DMS 273 (cell line): ENCODE measurements around the gene CEP250.
"Not testable (repeated sequence)": the region's sequence is repeated elsewhere in the genome, so short reads cannot be mapped to it uniquely, and the experiment has no call there.

Experiments
- DNase-seq: peaks from one replicate; lab custom pipeline; 2025; ENCODE audit not compliant: unreplicated experiment; lab: John Stamatoyannopoulos, UW

The CEP250 gene

DNA sequence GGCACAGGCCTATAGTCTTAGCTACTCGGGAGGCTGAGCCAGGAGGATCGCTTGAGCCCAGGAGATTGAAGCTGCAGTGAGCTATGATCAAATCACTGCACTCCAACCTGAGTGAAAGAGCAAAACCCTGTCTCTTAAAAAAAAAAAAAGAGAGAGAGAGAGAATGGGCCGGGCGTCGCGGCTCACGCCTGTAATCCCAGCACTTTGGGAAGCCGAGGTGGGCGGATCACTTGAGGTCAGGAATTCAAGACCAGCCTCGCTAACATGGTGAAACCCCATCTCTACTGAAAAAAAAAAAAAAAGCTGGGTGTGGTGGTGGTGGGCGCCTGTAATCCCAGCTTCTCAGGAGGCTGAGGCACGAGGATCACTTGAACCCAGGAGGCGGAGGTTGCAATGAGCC is 5.5 kb upstream of the CEP250 start:
- not testable (repeated sequence) for DNase-seq

DNA sequence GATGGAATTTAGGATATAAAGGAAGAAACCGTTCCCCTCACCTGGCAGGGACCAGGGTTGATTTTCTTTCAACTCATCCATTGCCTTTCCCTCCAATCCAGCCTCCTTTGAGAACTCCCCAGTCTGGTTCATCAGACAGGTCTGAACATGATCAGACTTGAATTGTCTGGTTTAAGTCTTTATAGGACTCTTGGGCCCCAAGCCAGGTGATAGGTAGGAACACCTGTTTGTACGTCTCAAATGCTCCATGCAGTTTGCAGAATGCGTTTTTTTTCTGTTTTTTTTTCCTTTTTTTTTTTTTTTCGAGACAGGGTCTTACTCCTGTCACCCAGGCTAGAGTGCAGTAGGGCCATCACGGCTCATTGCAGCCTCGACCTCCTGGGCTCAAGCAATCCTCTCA is 4.1 kb upstream of the CEP250 start:
- DNase-seq: peak; percentile 47

DNA sequence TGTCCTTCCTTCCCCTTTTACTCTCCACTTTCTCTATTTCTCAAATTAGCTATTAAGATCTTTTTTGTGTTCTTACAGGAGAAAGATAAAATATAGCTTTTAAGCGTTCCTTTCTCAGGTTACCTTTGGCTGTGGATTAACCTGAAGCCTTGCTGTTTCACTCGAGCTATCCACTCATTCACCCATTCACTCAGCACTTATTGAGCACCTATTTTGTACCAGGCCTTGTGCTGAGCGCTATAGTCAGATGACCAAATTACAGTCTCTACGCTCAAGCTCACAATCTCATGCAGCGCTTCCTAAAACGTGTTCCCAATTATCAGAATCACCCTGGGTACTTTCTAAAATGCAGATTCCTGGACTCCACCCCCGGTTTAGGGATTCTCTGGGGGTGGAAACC is 1.8 kb upstream of the CEP250 start:
- no peak for DNase-seq

- not testable (repeated sequence) for DNase-seq
These were observed 1.3 kb downstream of the CEP250 start for GRCh38 chr20:35456700-35457099.

- not testable (repeated sequence) for DNase-seq
These were observed 2.1 kb downstream of the CEP250 start for GRCh38 chr20:35457539-35457938.

GRCh38 chr20:35458388-35458787 is 3.0 kb downstream of the CEP250 start:
- no peak for DNase-seq

DNA sequence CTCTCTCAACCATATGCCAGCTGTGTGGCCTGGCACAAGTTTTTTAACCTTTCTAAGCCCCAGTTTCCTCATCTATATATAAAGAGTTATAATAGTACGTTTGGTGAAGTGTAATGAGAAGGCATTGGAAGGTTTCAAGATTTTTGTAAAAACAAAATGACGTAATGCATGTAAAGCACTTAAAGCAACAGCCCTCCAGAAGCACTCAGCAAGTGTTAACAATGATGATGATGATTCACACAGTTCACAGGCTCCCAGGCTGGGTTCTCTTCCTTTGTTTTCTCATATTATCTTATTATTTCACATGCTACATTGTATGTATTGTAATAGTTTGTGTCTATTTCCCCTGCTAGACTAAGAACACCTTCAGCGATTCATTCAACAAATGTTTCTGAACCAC is 6.2 kb downstream of the CEP250 start:
- DNase-seq: peak; percentile 22

GRCh38 chr20:35462351-35462750 is 7.0 kb downstream of the CEP250 start:
- peak; percentile 94 for DNase-seq

- peak; percentile 88 for DNase-seq
These were observed 8.3 kb downstream of the CEP250 start for GRCh38 chr20:35463455-35464300.

DNA sequence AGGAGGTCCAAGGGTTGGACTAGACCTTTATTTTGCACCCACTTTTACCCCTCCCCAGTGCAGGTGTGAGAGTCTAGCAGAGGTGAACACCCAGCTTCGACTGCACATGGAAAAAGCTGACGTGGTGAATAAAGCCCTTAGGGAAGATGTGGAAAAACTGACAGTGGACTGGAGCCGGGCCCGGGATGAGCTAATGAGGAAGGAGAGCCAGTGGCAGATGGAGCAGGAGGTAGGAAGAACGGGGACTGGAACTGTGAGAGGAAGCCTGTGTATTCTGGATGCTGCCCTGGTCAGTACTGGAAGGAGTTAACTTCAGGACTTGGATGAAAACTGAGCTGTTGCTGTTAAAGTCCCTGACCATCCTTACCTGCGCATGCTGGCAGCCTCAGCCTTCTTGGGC is 10.6 kb downstream of the CEP250 start:
- no peak for DNase-seq

GRCh38 chr20:35466856-35467255 is 11.5 kb downstream of the CEP250 start:
- no peak for DNase-seq

- no peak for DNase-seq
These were observed 12.2 kb downstream of the CEP250 start for GRCh38 chr20:35467339-35468224.

- no peak for DNase-seq
These were observed 13.4 kb downstream of the CEP250 start for GRCh38 chr20:35468671-35469334.

GRCh38 chr20:35472209-35472608 is 16.8 kb downstream of the CEP250 start:
- DNase-seq: no peak

DNA sequence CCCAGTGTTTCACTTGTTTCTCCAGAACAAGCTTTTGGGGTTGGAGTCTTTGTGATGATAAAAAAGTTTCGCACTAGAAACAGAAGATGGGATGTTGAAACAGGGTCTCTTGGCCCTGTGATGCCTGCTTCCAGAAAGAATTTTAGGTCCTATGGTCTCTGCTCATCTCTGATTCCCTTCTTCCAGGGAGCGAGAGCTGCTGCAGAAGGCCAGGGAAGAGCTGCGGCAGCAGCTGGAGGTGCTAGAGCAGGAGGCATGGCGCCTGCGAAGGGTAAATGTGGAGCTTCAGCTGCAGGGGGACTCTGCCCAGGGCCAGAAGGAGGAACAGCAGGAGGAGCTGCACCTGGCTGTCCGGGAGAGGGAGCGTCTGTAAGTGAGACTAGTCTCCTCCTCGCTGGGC is 18.3 kb downstream of the CEP250 start:
- DNase-seq: no peak

- no peak for DNase-seq
These were observed 19.0 kb downstream of the CEP250 start for GRCh38 chr20:35474303-35474871.

DNA sequence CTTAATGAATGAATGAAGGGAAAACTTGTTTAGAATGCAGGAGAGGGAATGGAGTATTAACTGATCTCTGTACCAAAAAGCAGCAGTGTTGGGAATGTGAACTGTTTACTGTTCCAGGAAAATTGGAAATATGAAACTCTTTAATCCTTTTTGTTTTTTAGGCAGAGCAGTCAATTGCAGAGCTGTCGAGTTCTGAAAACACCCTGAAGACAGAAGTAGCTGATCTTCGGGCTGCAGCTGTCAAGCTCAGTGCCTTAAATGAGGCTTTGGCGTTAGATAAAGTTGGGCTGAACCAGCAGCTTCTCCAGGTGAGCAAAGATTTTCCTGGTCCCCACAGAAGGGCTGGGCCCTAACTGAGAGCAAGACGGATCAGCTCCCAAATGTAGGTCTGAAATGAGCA is 20.9 kb downstream of the CEP250 start:
- DNase-seq: no peak

- DNase-seq: peak; percentile 26
These were observed 23.5 kb downstream of the CEP250 start for GRCh38 chr20:35478804-35479472.

DNA sequence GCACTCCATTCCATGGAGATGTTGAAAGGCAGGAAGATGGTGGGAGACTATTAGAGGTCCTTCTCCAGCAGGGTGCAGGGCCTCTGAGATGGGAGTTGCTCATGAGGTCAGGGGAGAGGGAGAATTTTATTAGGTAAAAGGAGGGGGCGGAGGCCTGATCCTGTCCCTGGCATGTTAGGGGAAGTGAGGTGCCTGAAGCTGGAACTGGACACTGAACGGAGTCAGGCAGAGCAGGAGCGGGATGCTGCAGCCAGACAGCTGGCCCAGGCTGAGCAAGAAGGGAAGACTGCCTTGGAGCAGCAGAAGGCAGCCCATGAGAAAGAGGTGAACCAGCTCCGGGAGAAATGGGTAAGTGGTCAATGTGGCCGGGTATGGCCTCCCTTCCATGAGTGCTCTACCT is 24.4 kb downstream of the CEP250 start:
- no peak for DNase-seq

DNA sequence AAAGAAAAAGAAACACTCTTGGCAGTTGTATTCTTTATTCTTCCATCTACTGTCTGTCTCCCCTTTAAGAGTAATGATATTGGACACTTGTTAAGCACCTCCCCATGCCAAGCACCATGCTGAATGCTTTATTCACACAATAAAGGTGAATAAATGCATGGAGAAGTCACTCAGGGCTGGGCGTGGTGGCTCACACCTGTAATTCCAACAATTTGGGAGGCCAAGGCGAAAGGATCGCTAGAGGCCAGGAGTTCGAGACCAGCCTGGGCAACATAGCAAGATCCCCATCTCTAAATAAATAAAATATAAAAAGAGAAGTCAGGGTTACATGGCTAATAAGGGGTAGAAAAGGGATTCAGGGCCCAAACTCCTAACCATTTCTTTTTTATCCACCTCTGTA is 32.1 kb downstream of the CEP250 start:
- DNase-seq: no peak

DNA sequence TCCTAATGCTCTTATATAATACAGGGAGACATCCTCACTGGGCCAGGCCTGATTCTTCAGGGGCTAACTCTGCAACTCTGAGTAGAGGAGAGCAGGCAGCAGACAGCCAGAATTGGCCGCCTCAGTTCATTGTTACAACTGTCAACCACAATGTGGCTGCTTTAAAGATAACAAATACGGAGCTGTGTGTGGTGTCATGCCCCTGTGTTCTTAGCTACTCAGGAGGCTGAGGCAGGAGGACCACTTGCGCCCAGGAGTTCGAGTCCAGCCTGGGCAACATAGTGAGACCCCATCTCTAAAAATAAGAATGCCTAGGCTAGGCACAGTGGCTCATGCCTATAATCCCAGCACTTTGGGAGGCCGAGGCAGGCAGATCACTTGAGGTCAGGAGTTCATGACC is 34.3 kb downstream of the CEP250 start:
- DNase-seq: no peak
